MM.1S (cell line): ENCODE results near the gene CLDN20.

Source experiments
- EZH2 ChIP-seq: fragments of 300-600 bp; sonication (generic); optimal IDR thresholded peaks from 2 replicates; pipeline ENCODE3; 2017; ENCODE audit warnings: low read depth, mild to moderate bottlenecking, antibody characterized with exemption, low read length, mixed read lengths
- EZH2phosphoT487 ChIP-seq: fragments of 300-600 bp; sonication (generic); IDR thresholded peaks from 2 replicates; pipeline ENCODE4 v1.6.1; 2018; ENCODE audit warnings: antibody characterized with exemption, low read length
- TF ChIP-seq, protein P1 (sequence below): fragments of 300-600 bp; sonication (generic); IDR thresholded peaks from 2 replicates; pipeline ENCODE4 v1.5.1; 2016; ENCODE audit warnings: antibody characterized with exemption, low read length, mixed read lengths

- TF ChIP-seq, protein P1, sequence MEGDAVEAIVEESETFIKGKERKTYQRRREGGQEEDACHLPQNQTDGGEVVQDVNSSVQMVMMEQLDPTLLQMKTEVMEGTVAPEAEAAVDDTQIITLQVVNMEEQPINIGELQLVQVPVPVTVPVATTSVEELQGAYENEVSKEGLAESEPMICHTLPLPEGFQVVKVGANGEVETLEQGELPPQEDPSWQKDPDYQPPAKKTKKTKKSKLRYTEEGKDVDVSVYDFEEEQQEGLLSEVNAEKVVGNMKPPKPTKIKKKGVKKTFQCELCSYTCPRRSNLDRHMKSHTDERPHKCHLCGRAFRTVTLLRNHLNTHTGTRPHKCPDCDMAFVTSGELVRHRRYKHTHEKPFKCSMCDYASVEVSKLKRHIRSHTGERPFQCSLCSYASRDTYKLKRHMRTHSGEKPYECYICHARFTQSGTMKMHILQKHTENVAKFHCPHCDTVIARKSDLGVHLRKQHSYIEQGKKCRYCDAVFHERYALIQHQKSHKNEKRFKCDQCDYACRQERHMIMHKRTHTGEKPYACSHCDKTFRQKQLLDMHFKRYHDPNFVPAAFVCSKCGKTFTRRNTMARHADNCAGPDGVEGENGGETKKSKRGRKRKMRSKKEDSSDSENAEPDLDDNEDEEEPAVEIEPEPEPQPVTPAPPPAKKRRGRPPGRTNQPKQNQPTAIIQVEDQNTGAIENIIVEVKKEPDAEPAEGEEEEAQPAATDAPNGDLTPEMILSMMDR: no peak
- TF ChIP-seq EZH2: no peak
- TF ChIP-seq EZH2phosphoT487: no peak
Measured at GRCh38 chr6:155269765-155270164, 6.0 kb downstream of the CLDN20 start.
